GM23338 (cell line): Measurements from ENCODE around the gene HMGB4.

ENCODE experiments used
- CREB1 ChIP-seq: fragments of 250-450 bp; sonication (Bioruptor Pico); IDR thresholded peaks from 2 replicates; pipeline ENCODE4 v1.5.0; 2020; ENCODE audit warnings: low read depth, mild to moderate bottlenecking, moderate library complexity
- CTCF ChIP-seq, 2 experiments: fragments of 200-600 bp in 1 of 2; sonication (generic) in 1 of 2; conservative IDR thresholded peaks; 2 replicates each; pipeline versions ENCODE4 v1.5.1 to v1.6.1; 2016 to 2017; ENCODE audit warnings: antibody characterized with exemption in 2 of 2, low read depth in 2 of 2, mild to moderate bottlenecking in 2 of 2, moderate library complexity in 1 of 2
- ETS1 ChIP-seq: IDR thresholded peaks from 2 replicates; pipeline ENCODE4 v1.6.1; 2016; ENCODE audit warnings: antibody characterized with exemption
- EZH2 ChIP-seq: fragments of 200-600 bp; sonication (generic); IDR thresholded peaks from one replicate; pipeline ENCODE4 v1.8.0; 2017; ENCODE audit warnings: antibody characterized with exemption, mild to moderate bottlenecking, low read depth; ENCODE audit not compliant: unreplicated experiment
- EZH2phosphoT487 ChIP-seq: fragments of 200-600 bp; sonication (generic); IDR thresholded peaks from one replicate; pipeline ENCODE4 v1.8.1; 2018; ENCODE audit warnings: antibody characterized with exemption; ENCODE audit not compliant: unreplicated experiment
- POLR2AphosphoS5 ChIP-seq: IDR thresholded peaks from 2 replicates; pipeline ENCODE4 v1.6.1; 2016; ENCODE audit warnings: antibody characterized with exemption, low read depth
- ZNF114 ChIP-seq: fragments of 250-450 bp; sonication (Bioruptor Pico); IDR thresholded peaks from 2 replicates; pipeline ENCODE4 v1.5.0; 2020; ENCODE audit warnings: mild to moderate bottlenecking, moderate library complexity

GRCh38 chr1:33814166-33814565 lies 49.7 kb upstream of the HMGB4 start:
- TF ChIP-seq EZH2phosphoT487 = no peak
- no peak for TF ChIP-seq CTCF (conservative IDR thresholded peaks at IDR 0.05; ENCODE audit: low read depth in 2 of 2)
- TF ChIP-seq ZNF114 = no peak
- no peak for TF ChIP-seq POLR2AphosphoS5
- no peak for TF ChIP-seq EZH2
- TF ChIP-seq CREB1 (CRISPR knock-in tag) = no peak
- TF ChIP-seq ETS1 = no peak
